HG02884 (cell line): ENCODE data around the gene ACTL6B.

Experiments
- ATAC-seq: cut with Tn5 transposase; IDR thresholded peaks from one replicate; pipeline ENCODE4 v1.9.1; 2021; ENCODE audit warnings: mild to moderate bottlenecking, moderate library complexity; ENCODE audit not compliant: unreplicated experiment

Gene ACTL6B

GRCh38 chr7:100602889-100603725 lies 53.1 kb downstream of the ACTL6B start:
- no peak for ATAC-seq

- ATAC-seq = no peak
Observed at GRCh38 chr7:100600730-100601038, 55.6 kb downstream of the ACTL6B start.

- ATAC-seq = no peak
Observed at GRCh38 chr7:100599911-100600729, 56.1 kb downstream of the ACTL6B start.

GRCh38 chr7:100598425-100598824 lies 57.8 kb downstream of the ACTL6B start:
- ATAC-seq = no peak

GRCh38 chr7:100595188-100595587 lies 61.1 kb downstream of the ACTL6B start:
- ATAC-seq = no peak
